GM18858 (cell line): ENCODE measurements around the gene CIPC.

Experiments used
- ATAC-seq: cut with Tn5 transposase; IDR thresholded peaks from one replicate; pipeline ENCODE4 v1.9.1; 2021; ENCODE audit not compliant: unreplicated experiment

Gene CIPC

GRCh38 chr14:77069551-77069950, 28.5 kb upstream of the CIPC start:
- ATAC-seq: no peak

DNA sequence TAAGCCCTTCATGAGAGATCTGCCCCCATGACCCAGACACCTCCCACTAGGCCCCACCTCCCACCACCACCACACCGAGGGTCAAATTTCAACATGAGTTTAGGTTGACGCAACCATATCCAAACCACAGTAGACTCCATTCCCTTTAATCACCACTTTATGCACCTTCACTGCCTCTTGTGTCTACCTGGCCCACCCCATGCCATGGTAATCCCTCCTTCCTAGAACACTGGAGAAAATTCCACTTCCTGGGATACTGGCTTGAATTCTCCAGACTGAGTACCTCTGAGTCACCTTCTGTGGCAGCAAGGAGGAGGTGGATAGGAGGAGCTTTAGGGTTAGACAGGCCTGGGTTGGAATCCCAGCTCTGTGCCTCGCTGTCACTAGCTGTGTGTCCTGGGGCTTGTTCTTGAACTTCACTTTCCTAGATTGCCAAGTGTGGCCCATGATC, 26.1 kb upstream of the CIPC start:
- ATAC-seq: no peak

DNA sequence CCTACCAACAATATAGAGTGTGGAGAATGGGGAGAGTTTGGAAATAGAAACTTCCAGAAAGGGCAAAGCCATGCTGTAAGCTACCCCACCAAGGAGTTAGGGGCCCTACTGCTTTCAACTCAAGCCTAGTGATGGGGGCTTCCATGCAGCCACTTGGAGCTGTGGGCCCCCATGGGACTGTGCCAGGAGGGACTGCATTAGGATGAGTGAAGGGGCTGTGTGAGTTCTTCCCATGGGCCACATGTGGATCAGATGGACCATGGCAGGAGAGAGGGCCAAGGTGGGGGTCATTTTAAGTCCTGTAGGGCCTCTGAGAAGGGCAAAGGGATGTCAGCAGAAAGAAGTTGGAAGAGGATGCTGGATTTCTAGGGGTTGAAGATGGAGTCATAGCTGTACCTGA, 23.1 kb upstream of the CIPC start:
- no peak for ATAC-seq

GRCh38 chr14:77076113-77076631, 21.9 kb upstream of the CIPC start:
- ATAC-seq: no peak

DNA sequence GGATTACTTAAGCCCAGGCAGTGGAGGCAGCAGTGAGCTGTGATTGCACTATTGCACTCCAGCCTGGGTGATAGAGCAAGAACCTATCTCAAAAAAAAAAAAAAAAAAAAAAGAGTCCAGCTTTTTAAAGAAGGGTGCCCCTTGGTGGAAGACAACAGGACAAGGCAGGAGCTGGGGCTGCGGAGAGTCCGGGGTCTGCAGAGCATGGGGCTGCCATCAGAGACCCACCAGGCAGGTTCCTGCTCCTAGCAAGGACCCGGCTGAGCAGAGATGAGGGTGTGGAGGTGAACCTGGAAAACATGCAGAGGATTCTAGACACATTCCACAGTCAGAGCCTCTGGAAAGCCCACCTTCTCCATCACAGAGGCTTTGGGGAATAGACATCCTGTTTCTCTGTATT, 21.0 kb upstream of the CIPC start:
- ATAC-seq: no peak

DNA sequence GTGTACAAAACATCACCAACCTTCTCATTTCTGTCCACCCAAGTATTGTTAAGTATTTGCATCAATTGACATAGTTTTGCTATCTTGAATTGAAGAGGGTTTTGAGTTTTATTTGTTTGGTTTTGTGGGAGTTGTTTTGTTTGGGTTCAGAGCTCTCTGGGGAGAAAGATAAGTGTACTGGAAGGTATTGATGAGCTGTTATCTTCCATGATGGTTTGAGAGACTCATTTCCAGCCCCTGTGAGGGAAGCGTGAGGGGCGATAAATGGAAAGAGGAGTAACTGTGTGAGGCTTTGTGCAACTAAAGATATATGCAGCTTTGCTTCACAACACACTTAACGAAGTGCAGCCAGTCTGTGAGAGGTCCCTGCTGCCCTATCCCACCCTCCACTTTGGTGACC, 15.7 kb upstream of the CIPC start:
- no peak for ATAC-seq

- ATAC-seq: no peak
Measured at GRCh38 chr14:77083082-77083481, 15.0 kb upstream of the CIPC start.

- no peak for ATAC-seq
Measured at GRCh38 chr14:77084985-77085384, 13.1 kb upstream of the CIPC start.

- ATAC-seq: no peak
Measured at GRCh38 chr14:77085538-77085937, 12.5 kb upstream of the CIPC start.

DNA sequence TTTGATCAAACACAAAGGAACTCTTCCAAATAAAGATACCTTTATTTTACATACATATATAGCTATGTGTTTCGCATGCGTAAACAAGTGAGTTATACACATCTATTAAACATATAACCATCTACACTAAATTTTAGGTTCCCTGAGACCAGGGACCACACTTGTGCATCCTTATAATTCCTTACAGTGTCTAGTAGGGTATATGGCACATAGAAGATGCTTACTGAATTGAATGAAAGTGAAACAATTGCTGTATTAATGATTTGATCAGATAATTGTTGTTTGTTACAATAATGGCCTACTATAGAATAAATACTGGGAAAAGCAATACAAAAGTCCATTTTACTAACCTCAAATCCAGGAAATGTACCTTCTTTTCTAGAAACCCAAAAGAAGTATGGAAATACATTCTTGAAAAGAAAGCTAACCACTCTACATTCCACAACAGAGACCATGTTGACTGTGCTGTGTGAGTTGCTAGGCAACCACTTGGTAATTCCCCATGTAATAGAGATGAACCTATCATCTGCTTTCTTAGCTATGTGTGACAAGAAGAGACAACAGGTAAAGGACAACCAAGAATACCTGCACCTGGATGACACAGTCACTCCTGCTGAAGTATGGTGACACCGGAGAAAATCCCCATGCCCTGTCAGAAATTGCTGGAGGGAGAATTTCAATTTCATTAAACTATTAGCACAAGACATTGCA, 11.9 kb upstream of the CIPC start:
- ATAC-seq: peak; percentile 59

DNA sequence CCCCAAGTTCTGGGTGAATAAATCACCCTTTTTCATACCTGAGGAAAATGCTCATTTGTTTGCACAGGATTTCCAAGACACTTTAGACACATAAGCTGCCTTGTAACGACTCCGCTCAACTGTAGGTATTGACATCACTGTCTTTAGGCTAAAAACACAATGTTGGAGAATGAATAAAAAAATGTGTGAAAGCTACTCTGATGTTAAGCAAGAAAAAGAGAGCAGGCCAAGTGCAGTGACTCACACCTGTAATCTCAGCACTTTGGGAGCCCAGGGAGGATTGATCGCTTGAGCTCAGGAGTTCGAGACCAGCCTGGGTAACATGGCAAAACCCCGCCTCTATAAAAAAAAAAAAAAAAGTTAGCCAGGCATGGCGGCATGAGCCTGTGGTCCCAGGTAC, 11.1 kb upstream of the CIPC start:
- ATAC-seq: no peak

GRCh38 chr14:77087631-77088030, 10.4 kb upstream of the CIPC start:
- no peak for ATAC-seq

- ATAC-seq: no peak
Measured at GRCh38 chr14:77088219-77088618, 9.8 kb upstream of the CIPC start.

- ATAC-seq: no peak
Measured at GRCh38 chr14:77088645-77089044, 9.4 kb upstream of the CIPC start.

DNA sequence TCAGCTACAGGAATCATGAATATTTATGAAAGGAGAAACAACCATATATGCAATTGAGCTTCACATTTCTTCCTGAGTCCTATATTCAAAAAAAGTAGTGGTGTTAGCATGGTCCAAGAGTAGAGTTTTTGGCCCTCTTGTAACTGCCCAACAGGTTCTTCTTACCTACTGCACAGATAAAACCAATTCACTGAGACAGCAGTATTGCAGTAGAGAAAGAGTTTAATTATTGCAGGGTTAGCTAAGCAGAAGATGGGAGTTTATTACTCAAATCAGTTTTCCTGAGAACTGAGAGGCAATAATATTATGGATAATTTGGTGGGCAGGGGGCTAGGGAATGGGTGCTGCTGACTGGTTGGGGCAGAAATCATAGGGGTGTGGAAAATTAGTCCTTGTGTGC, 6.5 kb upstream of the CIPC start:
- no peak for ATAC-seq

GRCh38 chr14:77092676-77093075, 5.4 kb upstream of the CIPC start:
- ATAC-seq: no peak

DNA sequence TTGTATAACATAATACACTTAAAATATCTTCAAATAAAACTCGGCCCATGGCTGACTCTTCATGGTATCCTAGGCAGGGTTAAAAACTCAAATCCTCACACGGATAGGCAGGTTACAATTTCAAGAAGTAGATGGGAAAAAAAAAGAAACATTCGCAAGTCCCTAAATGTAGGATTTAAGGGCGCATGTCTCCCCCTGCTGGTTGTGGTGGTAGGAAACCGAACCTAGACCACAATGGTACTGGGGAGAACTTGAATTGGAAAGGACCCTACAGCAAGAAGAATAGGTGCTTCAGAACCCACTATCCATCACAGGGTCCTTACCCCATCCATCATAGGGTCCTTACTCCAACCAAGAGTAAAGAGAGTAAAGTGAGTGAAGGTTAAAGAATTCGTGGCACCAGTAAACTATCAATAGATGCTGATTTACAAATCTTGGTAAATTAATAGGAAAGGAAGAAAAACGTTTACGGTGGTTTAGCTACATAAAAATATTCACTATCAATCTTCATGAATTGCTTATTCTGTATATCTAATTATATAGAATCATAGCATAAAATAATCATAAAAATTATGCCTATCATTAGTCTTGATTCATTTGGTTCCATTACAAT, 3.3 kb upstream of the CIPC start:
- ATAC-seq: no peak

DNA sequence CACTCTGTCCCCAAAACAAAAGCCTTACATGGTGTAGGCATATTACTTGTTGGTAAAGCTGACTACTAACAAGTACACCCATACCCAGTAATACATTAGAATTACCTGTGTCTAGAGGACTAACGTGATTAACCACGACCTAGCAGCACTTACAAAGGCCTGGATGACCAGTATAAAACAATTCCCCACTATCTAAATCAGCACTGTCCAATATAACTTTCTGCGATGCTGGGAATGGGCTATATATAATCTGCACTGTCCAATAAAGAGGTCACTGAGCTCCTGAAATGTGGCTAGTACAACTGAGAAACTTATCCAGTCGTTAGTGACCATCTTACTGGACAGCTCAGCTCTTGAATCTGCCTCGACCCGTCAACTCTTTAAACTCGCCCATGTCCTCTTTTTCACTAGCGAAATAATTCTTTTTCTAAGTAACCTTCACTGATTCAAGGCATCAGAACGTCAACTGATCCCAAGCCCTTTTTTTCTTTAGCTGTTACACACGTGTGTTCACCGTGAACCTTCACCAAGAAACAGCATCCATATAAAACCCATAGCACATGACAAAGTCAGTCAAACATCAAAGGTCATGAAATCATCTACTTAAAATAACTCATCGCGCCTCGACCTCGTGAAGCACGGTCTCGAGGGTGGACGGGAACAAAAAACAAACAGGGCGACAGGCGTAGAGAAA, 905 bp upstream of the CIPC start:
- peak; percentile 5 for ATAC-seq

DNA sequence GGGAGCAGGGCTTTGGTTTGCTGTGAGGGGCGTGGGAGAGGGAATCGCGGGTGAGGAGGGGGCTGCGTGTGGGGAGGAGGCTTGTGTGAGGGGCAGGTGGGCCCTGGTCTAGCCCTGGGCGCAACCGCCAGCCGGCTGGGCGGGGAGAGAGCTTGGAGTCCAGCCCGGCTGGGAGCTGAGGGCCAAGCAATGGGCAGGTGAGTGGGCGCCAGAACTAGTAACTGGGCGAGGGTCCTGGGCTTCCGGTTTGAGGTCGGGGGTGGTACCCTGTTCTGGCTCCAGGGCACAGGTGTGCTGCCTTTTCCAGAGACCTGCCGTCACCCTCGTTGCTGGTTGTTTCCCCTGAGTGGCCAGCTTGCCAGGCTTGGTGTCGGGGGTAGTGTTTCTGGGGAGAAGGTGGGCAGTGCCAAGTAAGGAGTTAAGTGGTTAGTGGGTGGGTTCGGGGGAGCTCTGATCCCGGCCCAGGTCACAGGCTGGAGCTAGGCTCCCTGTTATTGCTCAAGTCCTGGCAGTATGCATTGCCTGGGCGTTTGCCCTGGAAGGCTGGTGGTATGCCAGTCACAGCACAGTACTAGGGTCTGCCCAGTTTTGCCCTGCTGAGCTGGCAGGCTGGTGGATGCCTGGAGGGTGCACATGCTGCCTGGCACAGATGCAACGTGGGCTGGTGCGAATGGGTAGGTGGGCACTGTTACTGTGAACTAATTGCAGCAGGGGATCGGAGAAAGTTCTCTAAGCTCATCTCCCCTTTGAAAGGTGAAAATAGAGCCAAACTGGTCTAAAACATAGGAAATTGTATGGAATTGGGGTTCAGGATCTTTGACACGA, 683 bp downstream of the CIPC start:
- ATAC-seq: no peak

- ATAC-seq: no peak
Measured at GRCh38 chr14:77099425-77100167, 1.5 kb downstream of the CIPC start.

- ATAC-seq: no peak
Measured at GRCh38 chr14:77100961-77101360, 2.9 kb downstream of the CIPC start.
